Measurements from ENCODE around the gene BCKDHA.
A peak's percentile ranks its signal among the peaks of the same experiment; 100 is the strongest.

Gene BCKDHA

GRCh38 chr19:41397086-41398049 lies at the start of gene BCKDHA, which contains the start of gene EXOSC5:
Gene BCKDHA, plus strand, starts transcription at chr19:41397818. Its CDS starts 10 bp downstream, at chr19:41397828.
Gene EXOSC5, minus strand, starts transcription at chr19:41397359. Its CDS starts 31 bp downstream, at chr19:41397328.
- DNase-seq (ENCODE audit: low read depth in 2 of 2) = peak; percentile 99

- no peak for DNase-seq (ENCODE audit: low read depth in 2 of 2)
Observed at GRCh38 chr19:41350735-41351338, 46.8 kb upstream of the BCKDHA start.

GRCh38 chr19:41351339-41352245 lies 46.0 kb upstream of the BCKDHA start:
- DNase-seq (ENCODE audit: low read depth in 2 of 2) = peak; percentile 82 to 90

GRCh38 chr19:41352279-41352608 lies 45.4 kb upstream of the BCKDHA start:
- no peak for DNase-seq (ENCODE audit: low read depth in 2 of 2)

GRCh38 chr19:41352609-41353465 lies 44.8 kb upstream of the BCKDHA start:
- DNase-seq (ENCODE audit: low read depth in 2 of 2) = peak; percentile 58 to 76

GRCh38 chr19:41353466-41354342 lies 43.9 kb upstream of the BCKDHA start, which contains the start of gene TGFB1:
Gene TGFB1, minus strand, starts transcription at chr19:41353922. Its CDS starts 878 bp downstream, at chr19:41353044.
- peak; percentile 90 to 97 for DNase-seq (ENCODE audit: low read depth in 2 of 2)

- DNase-seq (ENCODE audit: low read depth in 2 of 2) = no peak
Observed at GRCh38 chr19:41354343-41354953, 43.2 kb upstream of the BCKDHA start.

- no peak for DNase-seq (ENCODE audit: low read depth in 2 of 2)
Observed at GRCh38 chr19:41355035-41355434, 42.6 kb upstream of the BCKDHA start.

GRCh38 chr19:41355802-41356201 lies 41.8 kb upstream of the BCKDHA start:
- DNase-seq (ENCODE audit: low read depth in 2 of 2) = no peak

- DNase-seq (ENCODE audit: low read depth in 2 of 2) = no peak
Observed at GRCh38 chr19:41356984-41357739, 40.5 kb upstream of the BCKDHA start.

- no peak for DNase-seq (ENCODE audit: low read depth in 2 of 2)
Observed at GRCh38 chr19:41357746-41358145, 39.9 kb upstream of the BCKDHA start.

GRCh38 chr19:41359741-41360140 lies 37.9 kb upstream of the BCKDHA start:
- DNase-seq (ENCODE audit: low read depth in 2 of 2) = no peak

- no peak for DNase-seq (ENCODE audit: low read depth in 2 of 2)
Observed at GRCh38 chr19:41362143-41362847, 35.3 kb upstream of the BCKDHA start.

GRCh38 chr19:41363371-41363752 lies 34.3 kb upstream of the BCKDHA start:
- no peak for DNase-seq (ENCODE audit: low read depth in 2 of 2)

GRCh38 chr19:41363753-41364523 lies 33.7 kb upstream of the BCKDHA start, which contains the start of gene B9D2:
Gene B9D2, minus strand, starts transcription at chr19:41364149. Its CDS starts 630 bp downstream, at chr19:41363519.
- peak; percentile 96 to 99 for DNase-seq (ENCODE audit: low read depth in 2 of 2)

GRCh38 chr19:41364524-41365391 lies 32.9 kb upstream of the BCKDHA start:
- DNase-seq (ENCODE audit: low read depth in 2 of 2) = no peak

All from stimulated activated CD8-positive, alpha-beta memory T cell treated with anti-CD3 and anti-CD28 coated beads, Interleukin-7, amount 100 ng/mL, for 4 hours (primary cell).